GM12878 (cell line): Measurements from ENCODE around the gene OR12D1. TPM values are rescaled to one million over a fixed set of nuclear protein-coding genes. Genes with fewer than 3 reads are reported as not detected.

Experiments used
- ATAC-seq: fragments of 200-7000 bp; cut with Tn5 transposase; 3 replicates; pipeline ENCODE4 v1.9.1; 2020; ENCODE audit warnings: mild to moderate bottlenecking, moderate library complexity
- BruUV-seq: library from RNA; stranded (reverse); fragments of 400-500 nt; replicated peaks from 2 replicates; lab custom pipeline; 2021; lab: Mats Ljungman, UMichigan
- CTCF ChIA-PET: fragments of 300-600 bp; sonication (Branson Sonifier 250); formaldehyde crosslinking; extraction: SDS; loops from one replicate; lab custom pipeline; 2021; ENCODE audit warnings: inconsistent platforms; lab: Yijun Ruan, JAX
- POLR2A ChIA-PET: fragments of 350-600 bp; formaldehyde crosslinking; extraction: SDS; loops from one replicate; lab custom pipeline; 2021; ENCODE audit warnings: inconsistent platforms; lab: Charles Lee
- RAD21 ChIA-PET: fragments of 300-600 bp; sonication (Branson Sonifier 250); formaldehyde crosslinking; loops from one replicate; lab custom pipeline; 2023; ENCODE audit warnings: antibody characterized with exemption; ENCODE audit not compliant: unreplicated experiment; lab: Charles Lee
- SMC1A ChIA-PET: fragments of 300-600 bp; sonication (Branson Sonifier 250); formaldehyde crosslinking; loops from one replicate; lab custom pipeline; 2023; ENCODE audit not compliant: unreplicated experiment, uncharacterized antibody; lab: Charles Lee
- DNase-seq: peaks from one replicate; pipeline ENCODE4 v3.0.0-alpha.2; 2011; ENCODE audit warnings: low read depth, low spot score
- FAIRE-seq: peaks from 3 replicates; lab custom pipeline; 2011; peaks lifted over from hg19 to GRCh38; lab: Jason Lieb, UNC
- H2AFZ ChIP-seq: 2 replicates; pipeline ENCODE4 v1.6.0; 2011; ENCODE audit warnings: low read depth, low read length, control low read depth; ENCODE audit not compliant: control insufficient read depth
- H3K27ac ChIP-seq: 2 replicates; pipeline ENCODE4 v1.5.1; 2011; ENCODE audit warnings: control low read depth; ENCODE audit not compliant: control insufficient read depth, insufficient read depth
- H3K27me3 ChIP-seq, 2 experiments: replicated peaks in 1 of 2; 2 replicates each; pipeline versions ENCODE4 v1.6.0 to v1.6.1; 2011; ENCODE audit warnings: low read length in 1 of 2; ENCODE audit not compliant: control insufficient read depth in 2 of 2, insufficient read depth in 2 of 2
- H3K36me3 ChIP-seq, 2 experiments: 2 replicates each; pipeline ENCODE4 v1.5.1; 2011; ENCODE audit warnings: low read length in 1 of 2; ENCODE audit not compliant: control insufficient read depth in 2 of 2, insufficient read depth in 2 of 2
- H3K4me1 ChIP-seq: 2 replicates; pipeline ENCODE4 v1.6.1; 2011; ENCODE audit warnings: mild to moderate bottlenecking, low read length, moderate library complexity, mixed read lengths; ENCODE audit not compliant: control insufficient read depth, insufficient read depth
- H3K4me2 ChIP-seq: 2 replicates; pipeline ENCODE4 v1.6.0; 2011; ENCODE audit warnings: control low read depth; ENCODE audit not compliant: control insufficient read depth, insufficient read depth
- H3K4me3 ChIP-seq: fragments of 200-600 bp; sonication (generic); 2 replicates; pipeline ENCODE4 v1.5.1; 2016
- H3K79me2 ChIP-seq: 2 replicates; pipeline ENCODE4 v1.6.0; 2011; ENCODE audit warnings: low read length; ENCODE audit not compliant: control insufficient read depth, insufficient read depth
- H3K9ac ChIP-seq: 2 replicates; pipeline ENCODE4 v1.8.0; 2011; ENCODE audit warnings: low read length, control low read depth, mixed read lengths; ENCODE audit not compliant: control insufficient read depth, insufficient read depth
- H3K9me3 ChIP-seq: replicated peaks from 3 replicates; pipeline ENCODE4 v1.5.1; 2011; ENCODE audit warnings: mild to moderate bottlenecking, low read length; ENCODE audit not compliant: control insufficient read depth, insufficient read depth
- H4K20me1 ChIP-seq: 2 replicates; pipeline ENCODE4 v1.6.0; 2011; ENCODE audit not compliant: control insufficient read depth, insufficient read depth
- ATF7 ChIP-seq: fragments of 450-650 bp; IDR thresholded peaks from 2 replicates; pipeline ENCODE4 v1.6.1; 2016; ENCODE audit warnings: low read depth, mild to moderate bottlenecking
- NR2F1 ChIP-seq: fragments of 450-650 bp; conservative IDR thresholded peaks from 2 replicates; pipeline ENCODE4 v1.6.1; 2017; ENCODE audit warnings: mild to moderate bottlenecking
- POLR2AphosphoS2 ChIP-seq: IDR thresholded peaks from 2 replicates; pipeline ENCODE4 v1.6.1; 2011; ENCODE audit warnings: low read depth, mild to moderate bottlenecking, low read length, improper control_type of control experiment, moderate library complexity
- POU2F2 ChIP-seq: IDR thresholded peaks from 3 replicates; pipeline ENCODE4 v1.6.1; 2011; ENCODE audit warnings: low read depth, mild to moderate bottlenecking, low read length, borderline replicate concordance
- TCF7 ChIP-seq: IDR thresholded peaks from 2 replicates; pipeline ENCODE4 v1.6.1; 2014; ENCODE audit warnings: antibody characterized with exemption, borderline replicate concordance
- ZNF622 ChIP-seq: fragments of 450-650 bp; IDR thresholded peaks from 2 replicates; pipeline ENCODE4 v1.6.1; 2017; ENCODE audit warnings: mild to moderate bottlenecking, inconsistent platforms
- WGBS: methylation state at CpG from one replicate; pipeline ENCODE4 v1.1.6; 2016; ENCODE audit warnings: low lambda C conversion rate; ENCODE audit not compliant: insufficient replicate concordance, insufficient coverage; ENCODE audit errors: missing lambda C conversion rate; 5-methylcytosine and 5-hydroxymethylcytosine counted together
- in situ Hi-C: fragments of 300-500 bp; cut with MboI; formaldehyde crosslinking; loops from 9 replicates; pipeline ENCODE4 v1.14.3; 2018; ENCODE audit warnings: mixed read lengths
- intact Hi-C: fragments of 100-400 bp; cut with micrococcal nuclease; formaldehyde crosslinking; loops from one replicate; pipeline ENCODE4 v1.14.2; 2022; ENCODE audit not compliant: unreplicated experiment
- polyA plus RNA-seq, 11 experiments: library from polyadenylated mRNA; depleted of rRNA in 4 of 11; unstranded in 6 of 11; stranded (reverse) in 5 of 11; fragments of >200 nt; fragmentation: Nextera tagmentation in 4 of 11; fragmentation: Illumina TruSeq in 1 of 11; extraction: Ambion mirVana in 4 of 11; extraction: Trizol in 1 of 11; gene quantifications; 1 replicate in 1 of 11; 2 replicates in 10 of 11; pipeline versions ENCODE4 v1.2.1 to v1.2.3, GENCODE V29; 2011 to 2016; ENCODE audit warnings: inconsistent platforms in 2 of 11, missing spikeins in 2 of 11, low read depth in 1 of 11
- total RNA-seq, 4 experiments: library from RNA; depleted of rRNA in 3 of 4; stranded (reverse); fragments of >200 nt in 3 of 4; fragmentation: Illumina TruSeq in 1 of 4; extraction: Trizol in 1 of 4; gene quantifications; 2 replicates each; pipeline versions ENCODE4 v1.2.1 to v1.2.3, GENCODE V29; 2013 to 2021
- TF ChIP-seq, protein P1 (sequence below): fragments of 450-650 bp; IDR thresholded peaks from 2 replicates; pipeline ENCODE4 v1.6.1; 2017; ENCODE audit warnings: antibody characterized with exemption, mild to moderate bottlenecking, moderate library complexity
- TF ChIP-seq, protein P2 (sequence below): fragments of 450-650 bp; IDR thresholded peaks from 2 replicates; pipeline ENCODE4 v1.6.1; 2016; ENCODE audit warnings: mild to moderate bottlenecking

The OR12D1 gene
- total and polyA plus RNA-seq, 10 of the 15 experiments (the other 5 are each of a cell fraction or from before 2014, with no cell fraction given): not detected

DNA sequence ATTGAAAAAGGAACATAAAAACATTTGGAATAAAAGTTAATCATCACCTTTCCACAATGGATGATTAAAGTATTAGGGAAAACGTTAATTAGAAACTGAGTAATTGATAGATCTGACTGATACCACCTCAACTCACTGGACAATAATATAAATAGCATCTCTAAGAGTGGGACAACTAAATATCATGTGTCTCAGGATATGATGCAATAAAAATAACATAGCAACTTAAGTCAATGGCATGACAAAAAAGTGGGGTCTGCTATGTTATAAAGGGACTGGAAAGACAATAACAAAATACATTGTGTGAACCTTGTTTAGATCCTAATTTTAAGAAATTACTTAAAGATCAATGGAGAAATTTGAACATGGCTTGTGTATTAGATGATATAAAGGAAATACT, 10.3 kb downstream of the OR12D1 start:
- CTCF ChIA-PET: no interaction called here

More for the DNA sequence above, 10.3 kb downstream of the OR12D1 start:
- 6% methylated on average over 1 of the region's 1 CpG for WGBS
- ChIA-PET RAD21 (no interaction called here), SMC1A (interaction anchor here (1.1 kb wide), 1 partner anchor 48 kb away, joined by 3 read pairs; no protein-coding TSS in a partner anchor), POLR2A (no interaction called here)
- Histone ChIP-seq H3K4me1 (no peaks in the 10 kb centered on the region), H4K20me1 (no peaks in the 10 kb centered on the region), H3K4me2 (no peak overlapping the region), H3K36me3 (no peaks in the 10 kb centered on the region), H3K27ac (no peak overlapping the region), H3K9ac (no peak overlapping the region), H3K79me2 (no peaks in the 10 kb centered on the region), H2AFZ (no peak overlapping the region), H3K27me3 (no peaks in the 10 kb centered on the region), H3K9me3 (no peaks in the 10 kb centered on the region), H3K4me3 (no peak overlapping the region)
- DNase-seq: no peak
- in situ Hi-C loops (no loop called here), intact Hi-C loops (no loop called here)
- no peak for FAIRE-seq
- ATAC-seq: no peak
- no TSS peak for BruUV-seq
- TF ChIP-seq POU2F2 (no peak), TCF7 (no peak), ATF7 (no peak), POLR2AphosphoS2 (no peak), NR2F1 (no peak), ZNF622 (no peak)
- TF ChIP-seq, protein P1, sequence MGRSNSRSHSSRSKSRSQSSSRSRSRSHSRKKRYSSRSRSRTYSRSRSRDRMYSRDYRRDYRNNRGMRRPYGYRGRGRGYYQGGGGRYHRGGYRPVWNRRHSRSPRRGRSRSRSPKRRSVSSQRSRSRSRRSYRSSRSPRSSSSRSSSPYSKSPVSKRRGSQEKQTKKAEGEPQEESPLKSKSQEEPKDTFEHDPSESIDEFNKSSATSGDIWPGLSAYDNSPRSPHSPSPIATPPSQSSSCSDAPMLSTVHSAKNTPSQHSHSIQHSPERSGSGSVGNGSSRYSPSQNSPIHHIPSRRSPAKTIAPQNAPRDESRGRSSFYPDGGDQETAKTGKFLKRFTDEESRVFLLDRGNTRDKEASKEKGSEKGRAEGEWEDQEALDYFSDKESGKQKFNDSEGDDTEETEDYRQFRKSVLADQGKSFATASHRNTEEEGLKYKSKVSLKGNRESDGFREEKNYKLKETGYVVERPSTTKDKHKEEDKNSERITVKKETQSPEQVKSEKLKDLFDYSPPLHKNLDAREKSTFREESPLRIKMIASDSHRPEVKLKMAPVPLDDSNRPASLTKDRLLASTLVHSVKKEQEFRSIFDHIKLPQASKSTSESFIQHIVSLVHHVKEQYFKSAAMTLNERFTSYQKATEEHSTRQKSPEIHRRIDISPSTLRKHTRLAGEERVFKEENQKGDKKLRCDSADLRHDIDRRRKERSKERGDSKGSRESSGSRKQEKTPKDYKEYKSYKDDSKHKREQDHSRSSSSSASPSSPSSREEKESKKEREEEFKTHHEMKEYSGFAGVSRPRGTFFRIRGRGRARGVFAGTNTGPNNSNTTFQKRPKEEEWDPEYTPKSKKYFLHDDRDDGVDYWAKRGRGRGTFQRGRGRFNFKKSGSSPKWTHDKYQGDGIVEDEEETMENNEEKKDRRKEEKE: no peak
- TF ChIP-seq, protein P2, sequence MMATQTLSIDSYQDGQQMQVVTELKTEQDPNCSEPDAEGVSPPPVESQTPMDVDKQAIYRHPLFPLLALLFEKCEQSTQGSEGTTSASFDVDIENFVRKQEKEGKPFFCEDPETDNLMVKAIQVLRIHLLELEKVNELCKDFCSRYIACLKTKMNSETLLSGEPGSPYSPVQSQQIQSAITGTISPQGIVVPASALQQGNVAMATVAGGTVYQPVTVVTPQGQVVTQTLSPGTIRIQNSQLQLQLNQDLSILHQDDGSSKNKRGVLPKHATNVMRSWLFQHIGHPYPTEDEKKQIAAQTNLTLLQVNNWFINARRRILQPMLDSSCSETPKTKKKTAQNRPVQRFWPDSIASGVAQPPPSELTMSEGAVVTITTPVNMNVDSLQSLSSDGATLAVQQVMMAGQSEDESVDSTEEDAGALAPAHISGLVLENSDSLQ: no peak
